ENCODE measurements around the gene SOS1.

SOS1 gene

DNA sequence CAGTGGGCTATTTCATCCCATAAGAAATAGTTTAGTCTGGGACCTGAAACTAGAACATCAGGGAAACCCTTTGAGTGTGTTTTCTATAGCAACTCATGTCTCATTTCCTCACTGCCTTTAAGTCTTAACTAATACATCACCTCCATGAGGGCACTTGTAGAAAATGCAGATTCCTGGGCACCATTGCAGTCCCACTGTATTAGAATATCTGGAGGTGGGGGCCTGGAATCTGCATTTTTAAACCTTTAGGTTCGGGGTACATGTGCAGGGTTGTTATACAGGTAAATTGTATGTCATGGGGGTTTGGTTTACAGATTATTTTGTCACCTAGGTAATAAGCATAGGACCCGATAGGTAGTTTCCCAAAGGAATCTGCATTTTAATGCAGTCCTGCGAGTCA is 143.8 kb downstream of the SOS1 start:
- TF ChIP-seq, protein P1, sequence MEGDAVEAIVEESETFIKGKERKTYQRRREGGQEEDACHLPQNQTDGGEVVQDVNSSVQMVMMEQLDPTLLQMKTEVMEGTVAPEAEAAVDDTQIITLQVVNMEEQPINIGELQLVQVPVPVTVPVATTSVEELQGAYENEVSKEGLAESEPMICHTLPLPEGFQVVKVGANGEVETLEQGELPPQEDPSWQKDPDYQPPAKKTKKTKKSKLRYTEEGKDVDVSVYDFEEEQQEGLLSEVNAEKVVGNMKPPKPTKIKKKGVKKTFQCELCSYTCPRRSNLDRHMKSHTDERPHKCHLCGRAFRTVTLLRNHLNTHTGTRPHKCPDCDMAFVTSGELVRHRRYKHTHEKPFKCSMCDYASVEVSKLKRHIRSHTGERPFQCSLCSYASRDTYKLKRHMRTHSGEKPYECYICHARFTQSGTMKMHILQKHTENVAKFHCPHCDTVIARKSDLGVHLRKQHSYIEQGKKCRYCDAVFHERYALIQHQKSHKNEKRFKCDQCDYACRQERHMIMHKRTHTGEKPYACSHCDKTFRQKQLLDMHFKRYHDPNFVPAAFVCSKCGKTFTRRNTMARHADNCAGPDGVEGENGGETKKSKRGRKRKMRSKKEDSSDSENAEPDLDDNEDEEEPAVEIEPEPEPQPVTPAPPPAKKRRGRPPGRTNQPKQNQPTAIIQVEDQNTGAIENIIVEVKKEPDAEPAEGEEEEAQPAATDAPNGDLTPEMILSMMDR (IDR thresholded peaks at IDR 0.05; ENCODE audit: low read depth, low read length, missing control alignments): no peak
- no peak overlapping the region for H3K4me3 ChIP-seq (ENCODE audit: low read depth, low read length)
- DNase-seq (ENCODE audit: low read depth): no peak

DNA sequence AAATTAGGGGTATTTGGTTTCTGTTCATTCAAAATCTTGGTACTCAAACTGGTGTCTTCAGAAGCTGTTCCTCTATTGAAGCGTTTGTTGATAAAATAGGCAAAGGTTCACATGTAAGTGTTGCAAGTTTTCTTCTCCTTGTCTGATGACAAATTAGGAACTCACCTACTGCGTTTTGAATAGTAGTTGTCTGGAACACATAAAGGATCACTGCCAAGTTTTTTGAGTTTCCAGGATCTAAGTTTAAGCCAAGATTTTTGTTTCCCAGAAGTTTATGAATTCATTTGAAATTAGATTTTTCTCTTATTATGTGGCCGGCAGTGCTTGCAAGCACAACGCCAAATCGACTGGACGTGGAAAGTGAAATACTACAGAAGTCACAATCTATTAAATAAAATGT is 145.8 kb downstream of the SOS1 start:
- TF ChIP-seq, protein P1 (IDR thresholded peaks at IDR 0.05; ENCODE audit: low read depth, low read length, missing control alignments): no peak
- no peak overlapping the region for H3K4me3 ChIP-seq (ENCODE audit: low read depth, low read length)
- no peak for DNase-seq (ENCODE audit: low read depth)

DNA sequence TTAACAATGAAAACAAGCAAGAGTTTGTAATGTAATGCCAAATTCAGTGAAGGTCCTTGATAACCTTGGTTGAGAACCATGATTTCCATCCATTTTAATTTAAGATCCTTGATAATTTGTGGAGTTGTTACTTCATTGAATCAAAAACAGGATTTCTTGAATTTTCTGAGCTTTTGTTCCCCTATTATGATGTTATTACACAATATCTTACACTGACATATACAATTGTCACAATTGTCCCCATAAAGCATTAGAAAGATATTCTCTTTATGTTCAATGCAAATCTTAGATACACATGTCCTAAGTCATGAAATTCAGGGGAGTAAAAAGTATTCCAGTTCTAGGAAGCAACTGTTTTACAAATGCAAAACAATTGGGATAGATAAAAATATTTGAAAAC is 147.6 kb downstream of the SOS1 start:
- H3K4me3 ChIP-seq (ENCODE audit: low read depth, low read length): no peak overlapping the region
- no peak for DNase-seq (ENCODE audit: low read depth)
- TF ChIP-seq, protein P1 (IDR thresholded peaks at IDR 0.05; ENCODE audit: low read depth, low read length, missing control alignments): no peak

DNA sequence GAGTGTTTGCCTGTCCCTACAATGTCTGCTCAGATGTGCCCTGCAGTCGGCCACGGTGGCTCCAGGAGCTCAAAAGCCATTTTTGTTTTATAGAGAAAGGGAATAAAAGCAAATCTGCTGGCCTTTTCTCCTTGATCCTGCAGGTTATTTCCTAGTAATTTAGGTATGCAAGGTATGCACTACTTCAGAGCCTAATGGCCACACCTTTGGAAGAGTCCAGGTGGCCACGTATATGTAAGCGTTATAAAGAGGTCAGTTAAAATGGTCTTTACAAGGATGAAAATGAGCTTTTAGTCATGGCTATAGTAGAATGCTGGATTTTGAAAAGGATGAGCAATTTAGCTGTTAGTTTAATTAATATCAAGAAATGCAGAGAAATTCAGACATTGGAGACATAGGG is 149.5 kb downstream of the SOS1 start:
- TF ChIP-seq, protein P1 (IDR thresholded peaks at IDR 0.05; ENCODE audit: low read depth, low read length, missing control alignments): no peak
- DNase-seq (ENCODE audit: low read depth): no peak
- H3K4me3 ChIP-seq (ENCODE audit: low read depth, low read length): no peak overlapping the region

DNA sequence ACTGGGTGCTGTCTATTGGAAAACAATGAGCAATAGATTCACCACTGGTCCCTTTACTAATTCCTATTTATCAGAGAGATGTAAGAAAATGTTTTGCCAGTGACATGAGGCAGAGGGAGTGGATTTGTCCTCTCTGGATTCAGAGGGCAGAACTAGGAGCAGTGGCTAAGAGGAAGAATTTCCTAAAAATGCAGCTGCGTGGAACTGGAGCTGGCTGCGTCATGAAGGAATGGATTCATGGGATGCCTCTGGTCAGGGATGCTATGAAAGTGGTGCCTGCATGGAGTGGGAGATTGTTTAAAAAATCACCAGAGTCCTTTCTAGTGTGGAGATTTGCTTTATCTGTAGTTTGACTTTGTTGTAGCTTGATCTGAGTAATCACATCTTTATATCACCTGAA is 152.8 kb downstream of the SOS1 start:
- no peak for DNase-seq (ENCODE audit: low read depth)
- TF ChIP-seq, protein P1 (IDR thresholded peaks at IDR 0.05; ENCODE audit: low read depth, low read length, missing control alignments): no peak
- no peak overlapping the region for H3K4me3 ChIP-seq (ENCODE audit: low read depth, low read length)

DNA sequence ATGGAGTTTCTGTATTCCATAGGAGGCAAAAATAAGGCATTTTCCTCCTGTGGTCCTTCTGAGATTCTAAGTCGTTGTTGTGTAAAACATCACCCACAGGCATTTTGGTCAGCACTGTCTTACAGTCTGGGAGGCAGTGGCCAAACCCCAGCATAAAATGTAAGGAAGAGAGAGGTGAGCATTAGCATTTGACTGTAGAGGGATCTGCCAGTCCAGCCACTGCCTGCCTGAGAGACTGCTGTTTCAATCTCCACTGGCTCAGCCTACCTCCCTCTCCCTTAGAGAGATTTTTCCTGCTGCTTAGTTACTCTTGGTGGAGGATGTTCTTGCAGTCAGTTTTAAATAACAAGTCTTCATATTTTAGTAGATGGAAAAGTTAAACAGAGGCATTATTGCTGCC is 154.2 kb downstream of the SOS1 start:
- TF ChIP-seq, protein P1 (IDR thresholded peaks at IDR 0.05; ENCODE audit: low read depth, low read length, missing control alignments): no peak
- no peak for DNase-seq (ENCODE audit: low read depth)
- H3K4me3 ChIP-seq (ENCODE audit: low read depth, low read length): no peak overlapping the region

DNA sequence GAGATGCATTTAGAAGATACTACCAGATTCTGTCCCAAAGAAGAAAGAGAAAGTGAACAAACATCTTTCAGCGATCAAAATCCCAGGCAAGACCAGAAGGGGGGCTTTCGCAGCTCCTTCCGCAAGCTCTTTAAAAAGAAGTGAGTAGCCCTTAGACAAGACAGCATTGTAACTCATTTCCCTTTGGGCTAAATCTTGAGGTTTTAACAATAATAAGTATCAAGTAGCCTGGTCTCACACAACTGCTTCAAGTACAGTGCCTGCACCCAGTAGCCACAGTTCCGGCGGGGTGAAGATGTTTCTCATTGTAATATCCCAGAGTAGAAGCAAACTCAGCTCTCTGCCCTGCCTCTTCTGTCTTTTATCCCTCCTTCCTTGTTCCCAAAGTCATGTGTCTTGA is 154.8 kb downstream of the SOS1 start:
- TF ChIP-seq, protein P1 (IDR thresholded peaks at IDR 0.05; ENCODE audit: low read depth, low read length, missing control alignments): no peak
- no peak overlapping the region for H3K4me3 ChIP-seq (ENCODE audit: low read depth, low read length)
- DNase-seq (ENCODE audit: low read depth): no peak
